HL-60 (cell line): Measurements from ENCODE around the gene NDC1.

Experiments
- DNase-seq, 2 experiments: peaks; one replicate each; pipeline ENCODE4 v3.0.0-alpha.2; 2010 to 2020; ENCODE audit warnings: low read depth in 1 of 2, low spot score in 1 of 2
- H3K27ac ChIP-seq: fragments of 250-450 bp; sonication (Bioruptor Pico); replicated peaks from 2 replicates; pipeline ENCODE4 v1.5.1; 2020; ENCODE audit warnings: mild to moderate bottlenecking, moderate library complexity
- H3K27me3 ChIP-seq: fragments of 250-450 bp; sonication (Bioruptor Pico); 2 replicates; pipeline ENCODE4 v1.5.1; 2021; ENCODE audit warnings: mild to moderate bottlenecking, moderate library complexity; ENCODE audit not compliant: insufficient read depth, poor library complexity, severe bottlenecking
- H3K4me3 ChIP-seq: replicated peaks from 2 replicates; pipeline ENCODE4 v1.5.1; 2011; ENCODE audit warnings: mild to moderate bottlenecking, control low read depth, low read length; ENCODE audit not compliant: insufficient read depth
- GABPA ChIP-seq: IDR thresholded peaks from 2 replicates; pipeline ENCODE4 v1.6.1; 2012; ENCODE audit warnings: low read depth
- POLR2AphosphoS5 ChIP-seq: IDR thresholded peaks from 2 replicates; pipeline ENCODE4 v1.6.1; 2012; ENCODE audit warnings: low read depth
- SPI1 ChIP-seq: IDR thresholded peaks from 2 replicates; pipeline ENCODE4 v1.6.1; 2012; ENCODE audit warnings: low read depth, mild to moderate bottlenecking, borderline replicate concordance
- TF ChIP-seq, protein P1 (sequence below): IDR thresholded peaks from 2 replicates; pipeline ENCODE4 v1.6.1; 2012; ENCODE audit warnings: low read depth; ENCODE audit not compliant: insufficient replicate concordance
- TF ChIP-seq, protein P2 (sequence below): IDR thresholded peaks from one replicate; pipeline ENCODE4 v1.5.1; 2011; ENCODE audit warnings: low read length, control low read depth, inconsistent platforms; ENCODE audit not compliant: insufficient read depth

NDC1 gene

DNA sequence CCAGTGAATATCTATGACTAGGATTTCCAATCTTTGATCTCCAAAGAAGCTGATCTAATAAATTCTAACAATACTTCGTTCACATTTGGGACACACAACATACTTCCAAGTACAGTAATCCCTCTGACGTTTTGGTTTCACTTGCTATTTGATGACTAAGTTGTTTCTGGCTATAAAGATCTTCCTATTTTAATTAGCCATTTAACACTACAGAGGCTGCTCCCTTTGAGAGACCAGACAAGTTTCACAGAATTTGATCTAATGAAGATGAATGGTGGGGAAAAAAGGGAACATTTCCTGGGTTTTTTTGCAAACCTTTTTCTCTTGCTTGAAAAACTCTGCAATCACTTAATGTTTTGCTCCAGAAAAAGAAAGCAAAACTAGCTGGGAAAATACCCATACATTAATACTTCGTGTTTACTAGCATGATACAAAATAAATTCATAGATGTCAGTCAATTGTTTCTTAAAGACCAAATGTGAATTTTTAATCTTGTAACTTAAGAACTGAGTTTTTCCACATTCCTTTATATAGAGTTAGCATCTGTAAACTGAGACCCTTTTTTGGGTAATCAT, 71.2 kb downstream of the NDC1 start:
- no peak overlapping the region for H3K27ac ChIP-seq
- no peak overlapping the region for H3K4me3 ChIP-seq
- TF ChIP-seq GABPA (no peak), POLR2AphosphoS5 (no peak)
- TF ChIP-seq, protein P1, sequence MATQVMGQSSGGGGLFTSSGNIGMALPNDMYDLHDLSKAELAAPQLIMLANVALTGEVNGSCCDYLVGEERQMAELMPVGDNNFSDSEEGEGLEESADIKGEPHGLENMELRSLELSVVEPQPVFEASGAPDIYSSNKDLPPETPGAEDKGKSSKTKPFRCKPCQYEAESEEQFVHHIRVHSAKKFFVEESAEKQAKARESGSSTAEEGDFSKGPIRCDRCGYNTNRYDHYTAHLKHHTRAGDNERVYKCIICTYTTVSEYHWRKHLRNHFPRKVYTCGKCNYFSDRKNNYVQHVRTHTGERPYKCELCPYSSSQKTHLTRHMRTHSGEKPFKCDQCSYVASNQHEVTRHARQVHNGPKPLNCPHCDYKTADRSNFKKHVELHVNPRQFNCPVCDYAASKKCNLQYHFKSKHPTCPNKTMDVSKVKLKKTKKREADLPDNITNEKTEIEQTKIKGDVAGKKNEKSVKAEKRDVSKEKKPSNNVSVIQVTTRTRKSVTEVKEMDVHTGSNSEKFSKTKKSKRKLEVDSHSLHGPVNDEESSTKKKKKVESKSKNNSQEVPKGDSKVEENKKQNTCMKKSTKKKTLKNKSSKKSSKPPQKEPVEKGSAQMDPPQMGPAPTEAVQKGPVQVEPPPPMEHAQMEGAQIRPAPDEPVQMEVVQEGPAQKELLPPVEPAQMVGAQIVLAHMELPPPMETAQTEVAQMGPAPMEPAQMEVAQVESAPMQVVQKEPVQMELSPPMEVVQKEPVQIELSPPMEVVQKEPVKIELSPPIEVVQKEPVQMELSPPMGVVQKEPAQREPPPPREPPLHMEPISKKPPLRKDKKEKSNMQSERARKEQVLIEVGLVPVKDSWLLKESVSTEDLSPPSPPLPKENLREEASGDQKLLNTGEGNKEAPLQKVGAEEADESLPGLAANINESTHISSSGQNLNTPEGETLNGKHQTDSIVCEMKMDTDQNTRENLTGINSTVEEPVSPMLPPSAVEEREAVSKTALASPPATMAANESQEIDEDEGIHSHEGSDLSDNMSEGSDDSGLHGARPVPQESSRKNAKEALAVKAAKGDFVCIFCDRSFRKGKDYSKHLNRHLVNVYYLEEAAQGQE: no peak
- H3K27me3 ChIP-seq: no peaks in the 10 kb centered on the region
- no peak for DNase-seq

- no peak for DNase-seq
- TF ChIP-seq POLR2AphosphoS5: no peak
- TF ChIP-seq, protein P1: no peak
- TF ChIP-seq SPI1: no peak
- TF ChIP-seq GABPA: no peak
- TF ChIP-seq, protein P2, sequence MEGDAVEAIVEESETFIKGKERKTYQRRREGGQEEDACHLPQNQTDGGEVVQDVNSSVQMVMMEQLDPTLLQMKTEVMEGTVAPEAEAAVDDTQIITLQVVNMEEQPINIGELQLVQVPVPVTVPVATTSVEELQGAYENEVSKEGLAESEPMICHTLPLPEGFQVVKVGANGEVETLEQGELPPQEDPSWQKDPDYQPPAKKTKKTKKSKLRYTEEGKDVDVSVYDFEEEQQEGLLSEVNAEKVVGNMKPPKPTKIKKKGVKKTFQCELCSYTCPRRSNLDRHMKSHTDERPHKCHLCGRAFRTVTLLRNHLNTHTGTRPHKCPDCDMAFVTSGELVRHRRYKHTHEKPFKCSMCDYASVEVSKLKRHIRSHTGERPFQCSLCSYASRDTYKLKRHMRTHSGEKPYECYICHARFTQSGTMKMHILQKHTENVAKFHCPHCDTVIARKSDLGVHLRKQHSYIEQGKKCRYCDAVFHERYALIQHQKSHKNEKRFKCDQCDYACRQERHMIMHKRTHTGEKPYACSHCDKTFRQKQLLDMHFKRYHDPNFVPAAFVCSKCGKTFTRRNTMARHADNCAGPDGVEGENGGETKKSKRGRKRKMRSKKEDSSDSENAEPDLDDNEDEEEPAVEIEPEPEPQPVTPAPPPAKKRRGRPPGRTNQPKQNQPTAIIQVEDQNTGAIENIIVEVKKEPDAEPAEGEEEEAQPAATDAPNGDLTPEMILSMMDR: no peak
- Histone ChIP-seq H3K4me3 (no peak overlapping the region), H3K27me3 (no peaks in the 10 kb centered on the region), H3K27ac (no peak overlapping the region)
Measured at GRCh38 chr1:53766194-53766742, 71.8 kb downstream of the NDC1 start.

GRCh38 chr1:53765657-53766056, 72.4 kb downstream of the NDC1 start:
- DNase-seq: no peak
- no peak overlapping the region for H3K4me3 ChIP-seq

DNA sequence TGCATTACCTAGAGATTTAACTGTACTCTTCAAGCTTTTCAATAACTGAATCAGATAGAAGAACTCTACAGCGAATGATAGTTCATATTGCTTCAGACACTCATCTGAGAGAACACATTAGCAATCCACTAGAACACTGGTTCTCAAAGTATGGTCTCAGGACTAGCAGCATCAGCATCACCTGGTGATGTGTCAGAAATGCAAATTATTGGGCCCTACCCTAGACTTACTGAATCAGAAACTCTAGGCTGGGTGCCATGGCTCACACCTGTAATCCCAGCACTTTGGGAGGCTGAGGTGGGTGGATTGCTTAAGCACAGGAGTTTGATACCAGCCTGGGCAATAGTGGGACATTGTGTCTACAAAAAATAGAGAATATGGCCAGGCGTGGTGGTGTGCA, 74.2 kb downstream of the NDC1 start:
- Histone ChIP-seq H3K27me3 (no peaks in the 10 kb centered on the region), H3K27ac (no peak overlapping the region), H3K4me3 (no peak overlapping the region)
- no peak for TF ChIP-seq SPI1
- TF ChIP-seq, protein P1: no peak
- no peak for TF ChIP-seq GABPA
- no peak for TF ChIP-seq POLR2AphosphoS5
- TF ChIP-seq, protein P2: no peak
- DNase-seq: no peak

More at GRCh38 chr1:53765657-53766056, 72.4 kb downstream of the NDC1 start:
- no peaks in the 10 kb centered on the region for H3K27me3 ChIP-seq
- peak; percentile 23; the same call in 1 of the 2 replicates for TF ChIP-seq GABPA
- TF ChIP-seq, protein P1: no peak
- H3K27ac ChIP-seq: no peak overlapping the region
